ENCODE results near the gene SETD3. TPM values are rescaled to one million over a fixed set of nuclear protein-coding genes. Genes with fewer than 3 reads are reported as not detected.

Gene SETD3
- total and polyA plus RNA-seq, 2 of the 8 experiments (the other 6 are each of a cell fraction or from before 2014, with no cell fraction given), result 24.0 to 64.0 TPM

DNA sequence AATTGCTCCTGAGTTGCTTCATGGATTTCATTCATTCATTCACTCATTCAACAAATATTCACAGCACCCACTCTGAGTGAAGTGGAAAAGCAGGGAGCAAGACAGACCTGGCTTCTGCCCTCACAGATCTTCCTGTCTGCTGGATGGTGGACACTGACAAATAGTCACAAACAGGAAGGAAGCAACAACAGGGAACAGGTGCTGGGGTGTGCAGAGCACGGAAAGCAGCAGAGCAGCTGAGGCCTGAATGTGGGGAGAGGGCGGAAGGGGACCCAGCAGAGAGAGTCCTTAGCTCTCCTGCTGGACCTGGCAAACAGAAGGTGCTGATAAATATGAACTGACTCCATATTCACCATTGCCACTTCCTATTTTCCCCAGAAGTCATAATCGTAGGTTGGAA lies 54.4 kb downstream of the SETD3 start:
- ChIA-PET POLR2A (ENCODE audit: partially characterized antibody) (interaction anchor here (1.0 kb wide), 1 partner anchor 86 kb away, joined by 3 read pairs; no protein-coding TSS in a partner anchor), CTCF (ENCODE audit: partially characterized antibody) (interaction anchor here (0.6 to 2.5 kb wide), 4 partner anchors 10 to 35 kb away, joined by 3 to 8 read pairs (median 4); no protein-coding TSS in a partner anchor)
- no peak overlapping the region for H3K27ac ChIP-seq (ENCODE audit: low read depth, low read length)

More for the DNA sequence above, 54.4 kb downstream of the SETD3 start:
- Histone ChIP-seq H2BK120ac (replicated peaks; ENCODE audit: low read depth, low read length) (no peak overlapping the region), H3K4ac (replicated peaks; ENCODE audit: insufficient read length, low read depth, low read length) (no peak overlapping the region), H3K23me2 (ENCODE audit: low read depth, low read length) (no peaks in the 10 kb centered on the region), H3K36me3 (ENCODE audit: control insufficient read depth in 2 of 4, insufficient read depth in 4 of 4, low read length in 3 of 4) (peaks cover 0 to 9% (median 5%) of the 10 kb centered on the region in 4 experiments; a peak in 3 of 8 replicates), H4K91ac (replicated peaks; ENCODE audit: insufficient read length, low read length) (no peak overlapping the region), H2BK15ac (ENCODE audit: low read length) (no peak overlapping the region), H3K27me3 (replicated peaks in 1 of 4; ENCODE audit: control insufficient read depth in 3 of 4, extremely low read depth in 1 of 4, insufficient read depth in 3 of 4, low read length in 3 of 4) (no peaks in the 10 kb centered on the region), H3K9me3 (ENCODE audit: insufficient read depth in 2 of 2, low read depth in 1 of 2, low read length in 1 of 2) (no peaks in the 10 kb centered on the region; a peak in 2 of 4 replicates), H2BK5ac (ENCODE audit: low read depth, low read length) (no peak overlapping the region), H3K56ac (replicated peaks; ENCODE audit: insufficient read length, low read depth, low read length) (no peak overlapping the region), H3K4me1 (replicated peaks in 1 of 4; ENCODE audit: control insufficient read depth in 3 of 4, insufficient read depth in 4 of 4, low read length in 3 of 4) (peaks cover 2 to 14% (median 9%) of the 10 kb centered on the region in 4 experiments; a peak in 6 of 7 replicates), H3K18ac (ENCODE audit: extremely low read depth, low read length) (no peak overlapping the region), H3K23ac (ENCODE audit: insufficient read length) (no peak overlapping the region), H2AK5ac (ENCODE audit: low read depth, low read length) (no peak overlapping the region), H3K14ac (ENCODE audit: insufficient read length) (no peak overlapping the region), H3K79me1 (ENCODE audit: low read depth, low read length) (peaks cover 6% of the 10 kb centered on the region; the same call in 1 of the 2 replicates), H2BK20ac (ENCODE audit: low read length) (no peak overlapping the region), H2AFZ (ENCODE audit: low read length) (no peak overlapping the region), H3K9ac (replicated peaks in 1 of 4; ENCODE audit: extremely low read depth in 1 of 4, low read depth in 3 of 4, low read length in 3 of 4) (no peak overlapping the region), H3K4me2 (ENCODE audit: insufficient read depth in 1 of 2, low read depth in 2 of 2, low read length in 2 of 2) (no peak overlapping the region), H4K20me1 (replicated peaks in 1 of 2; ENCODE audit: control insufficient read depth in 1 of 2, insufficient read depth in 2 of 2, low read length in 2 of 2) (peaks cover 1 to 2% of the 10 kb centered on the region in 2 experiments), H3K79me2 (ENCODE audit: control insufficient read depth in 1 of 2, insufficient read depth in 2 of 2, low read length in 2 of 2) (peaks cover 0 to 11% of the 10 kb centered on the region in 2 experiments; a peak in 1 of 4 replicates), H2BK12ac (ENCODE audit: low read depth, low read length) (no peak overlapping the region), H4K5ac (ENCODE audit: insufficient read length, low read depth, low read length) (no peak overlapping the region), H3K4me3 (ENCODE audit: extremely low read depth in 1 of 4, insufficient read depth in 2 of 4, low read depth in 3 of 4, low read length in 4 of 4) (no peak overlapping the region), H4K8ac (ENCODE audit: extremely low read depth, insufficient read depth, low read length) (no peak overlapping the region)
- DNase-seq (ENCODE audit: low read depth in 1 of 2, low spot score in 2 of 2), result no peak
- no peak for FAIRE-seq
- WGBS, 2 experiments (ENCODE audit: extremely low coverage in 1 of 2, insufficient coverage in 1 of 2, insufficient read length in 1 of 2, insufficient replicate concordance in 2 of 2, low coverage in 1 of 2, low lambda C conversion rate in 2 of 2, missing lambda C conversion rate in 1 of 2), result 76% methylated on average over 3 of the region's 3 CpGs; no CpG with 5 or more reads in 1 of the 2 experiments
- no peak for TF ChIP-seq CTBP2 (IDR thresholded peaks at IDR 0.05; ENCODE audit: borderline replicate concordance, insufficient read depth, insufficient read length, low read length)
- TF ChIP-seq GTF2F1 (IDR thresholded peaks at IDR 0.05; ENCODE audit: borderline replicate concordance, low read depth, low read length), result no peak
- TF ChIP-seq HDAC6 (IDR thresholded peaks at IDR 0.05; ENCODE audit: low read depth, low read length), result no peak
- TF ChIP-seq BACH1 (IDR thresholded peaks at IDR 0.05; ENCODE audit: low read length), result no peak
- TF ChIP-seq SP1 (IDR thresholded peaks at IDR 0.05; ENCODE audit: low read depth, low read length), result no peak
- no peak for TF ChIP-seq SP2 (IDR thresholded peaks at IDR 0.05; ENCODE audit: low read length)
- TF ChIP-seq YY1 (IDR thresholded peaks at IDR 0.05; ENCODE audit: low read depth, low read length), result no peak

All from H1 (cell line).